GM10847 (cell line): ENCODE data around the gene ANP32A.

Experiments used
- POLR2A ChIP-seq: IDR thresholded peaks from 2 replicates; pipeline ENCODE4 v1.6.1; 2011; ENCODE audit not compliant: insufficient read length; ENCODE audit errors: extremely low read depth

ANP32A gene

DNA sequence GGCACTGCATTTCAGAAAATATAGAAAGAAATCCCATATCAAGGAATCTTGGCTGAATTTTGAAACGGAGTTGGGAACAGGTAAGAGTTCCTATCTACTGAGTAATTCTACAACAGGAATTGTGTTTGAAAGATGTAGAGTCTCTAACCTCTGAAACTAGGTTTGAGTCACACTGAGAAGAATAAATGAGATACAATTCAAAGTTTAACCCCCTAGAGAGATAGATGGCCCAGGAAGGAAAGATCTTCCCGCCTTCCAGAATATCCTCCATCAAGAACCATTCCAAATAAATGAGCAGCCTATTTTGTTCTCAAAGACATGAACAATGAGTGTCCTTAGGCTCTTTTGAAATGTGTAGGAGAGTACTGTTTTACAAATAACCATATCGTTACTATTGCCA lies 2.9 kb upstream of the ANP32A start:
- TF ChIP-seq POLR2A = no peak

- no peak for TF ChIP-seq POLR2A
These were observed 2.1 kb upstream of the ANP32A start for GRCh38 chr15:68822818-68823217.

GRCh38 chr15:68821841-68822381 lies 1.2 kb upstream of the ANP32A start:
- no peak for TF ChIP-seq POLR2A

- no peak for TF ChIP-seq POLR2A
These were observed 620 bp upstream of the ANP32A start for GRCh38 chr15:68821190-68821840.

DNA sequence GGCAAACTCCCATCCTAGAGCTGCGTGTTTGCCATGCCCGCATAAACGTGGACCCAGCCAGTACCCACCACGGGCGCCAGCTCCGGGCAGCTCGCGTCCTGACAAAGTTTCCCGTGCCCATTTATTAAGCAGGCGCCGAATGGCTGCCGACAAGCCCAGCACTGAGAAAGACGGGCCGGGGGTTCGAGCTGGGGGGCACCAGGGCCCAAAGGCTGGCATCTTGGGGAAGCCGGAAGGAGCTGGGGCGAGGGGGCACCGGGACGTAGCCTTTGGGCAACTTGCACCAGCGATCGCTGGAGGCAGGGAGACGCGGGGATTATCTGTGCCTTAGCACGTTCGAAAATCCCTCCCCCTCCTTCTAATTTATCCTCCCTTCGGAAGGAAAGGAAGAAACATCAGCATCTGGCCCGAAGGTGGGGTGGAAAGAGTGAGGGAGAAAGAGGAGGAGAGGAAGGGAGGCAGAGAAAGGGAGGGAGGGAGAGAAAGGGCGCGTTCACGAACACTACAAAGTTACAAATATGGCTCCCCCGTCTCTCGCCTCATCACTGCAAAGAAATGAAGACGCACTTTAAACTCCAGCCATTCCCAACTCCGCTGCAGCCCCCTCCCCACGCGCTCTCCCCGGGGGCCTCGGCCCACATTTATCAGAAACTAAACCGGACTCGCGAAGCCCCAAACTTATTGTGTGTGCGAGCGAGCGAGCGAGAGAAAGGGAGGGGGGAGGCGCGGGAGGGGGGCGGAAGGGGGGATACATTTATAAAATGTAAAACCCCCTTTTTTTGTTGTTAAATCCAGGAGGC lies 1.0 kb downstream of the ANP32A start:
- peak; percentile 7 for TF ChIP-seq POLR2A

DNA sequence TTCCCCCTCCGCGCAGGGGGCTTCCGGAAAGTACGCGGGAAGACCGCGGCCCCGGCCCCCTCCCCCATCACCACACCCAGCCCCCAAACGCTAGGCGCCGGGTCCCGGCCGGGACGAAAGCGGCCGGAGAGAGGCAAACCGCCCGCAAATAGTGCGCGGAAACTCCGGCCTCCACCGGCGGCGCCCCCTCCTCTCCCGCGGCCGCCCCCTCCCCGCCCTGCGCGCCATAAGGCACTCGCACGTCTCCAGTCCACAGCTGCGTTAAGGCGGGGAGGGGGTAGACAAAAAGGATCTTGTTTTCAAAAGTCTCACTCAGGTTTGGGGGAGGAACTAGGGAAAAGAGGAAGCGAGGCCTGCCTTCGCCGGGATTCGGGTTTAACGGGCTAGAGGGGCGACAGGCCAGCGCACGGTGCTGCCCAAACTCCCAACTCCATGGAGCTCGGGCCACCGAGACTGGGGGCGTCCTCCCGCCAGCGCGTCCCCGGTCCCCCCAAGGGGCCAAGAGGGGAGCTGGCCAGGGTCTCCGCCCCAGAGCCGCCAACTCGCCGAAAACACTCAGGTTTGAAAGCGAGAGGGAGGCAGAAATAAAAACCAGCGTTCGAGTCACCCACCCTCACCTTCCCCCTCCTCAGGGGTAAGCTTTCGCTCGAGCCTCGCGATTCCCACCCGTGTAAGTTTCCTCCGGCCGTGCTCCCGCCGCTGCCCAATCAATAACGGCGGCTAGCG lies 1.8 kb downstream of the ANP32A start:
- peak; percentile 28 for TF ChIP-seq POLR2A

GRCh38 chr15:68818066-68818768 lies 2.5 kb downstream of the ANP32A start:
- peak; percentile 69 for TF ChIP-seq POLR2A

DNA sequence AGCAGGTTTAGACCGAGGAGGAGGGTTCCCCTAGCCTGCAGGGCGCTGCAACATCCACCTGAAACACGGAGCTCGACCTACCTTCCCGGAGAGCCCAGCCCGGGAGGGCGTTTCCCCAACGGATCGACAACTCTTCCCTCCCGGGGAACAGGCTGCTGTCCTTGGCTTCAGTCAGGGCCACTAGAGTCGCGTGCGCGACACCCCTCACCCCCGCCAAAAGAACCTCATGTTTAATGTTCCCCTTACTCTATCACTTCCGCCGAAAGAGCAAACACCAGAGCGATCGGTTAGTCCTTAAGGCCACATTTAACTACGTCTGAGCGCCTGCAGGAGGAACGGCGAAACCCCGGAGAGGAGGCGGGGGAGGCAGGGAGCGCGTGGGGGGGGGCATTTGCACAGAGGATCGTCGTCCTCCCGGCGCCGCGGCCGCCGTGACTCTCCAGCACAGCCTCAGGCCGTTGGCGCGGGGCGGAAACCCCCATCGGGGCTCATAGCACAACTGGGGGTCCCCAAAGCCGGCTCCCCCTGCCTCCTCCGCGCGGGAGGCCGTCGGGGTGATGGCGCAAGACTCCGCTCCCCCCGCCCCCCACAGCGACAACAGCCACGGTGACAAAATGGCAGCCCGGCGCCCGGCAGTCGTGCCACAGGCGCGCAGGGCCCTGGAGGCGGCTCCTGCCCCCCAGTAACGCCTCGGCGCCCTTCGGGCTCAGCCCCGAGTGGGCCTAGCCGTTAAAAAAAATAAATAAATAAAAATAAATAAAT lies 3.2 kb downstream of the ANP32A start:
- no peak for TF ChIP-seq POLR2A

- TF ChIP-seq POLR2A = no peak
These were observed 3.8 kb downstream of the ANP32A start for GRCh38 chr15:68816795-68817303.

GRCh38 chr15:68816158-68816557 lies 4.5 kb downstream of the ANP32A start:
- TF ChIP-seq POLR2A = no peak

DNA sequence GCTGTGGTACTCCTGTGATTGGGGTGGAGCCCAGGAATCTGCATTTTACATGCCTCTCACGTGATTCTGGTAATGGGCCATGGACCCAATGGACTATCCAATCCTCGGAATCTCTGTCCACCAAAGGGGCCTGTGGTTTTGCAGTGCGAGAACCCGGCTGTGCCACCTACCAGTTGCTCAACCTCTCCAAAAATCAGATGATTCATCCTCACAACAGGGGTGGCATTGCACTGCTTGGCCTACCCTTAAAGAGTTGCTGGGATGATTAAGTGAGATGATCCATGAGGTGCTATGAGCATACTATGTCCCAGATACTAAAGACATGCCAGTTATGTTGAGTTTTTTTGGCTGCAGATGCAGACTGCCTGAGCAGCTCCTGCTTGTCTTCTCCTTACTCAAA lies 5.1 kb downstream of the ANP32A start:
- no peak for TF ChIP-seq POLR2A

- TF ChIP-seq POLR2A = no peak
These were observed 6.1 kb downstream of the ANP32A start for GRCh38 chr15:68814596-68814995.

DNA sequence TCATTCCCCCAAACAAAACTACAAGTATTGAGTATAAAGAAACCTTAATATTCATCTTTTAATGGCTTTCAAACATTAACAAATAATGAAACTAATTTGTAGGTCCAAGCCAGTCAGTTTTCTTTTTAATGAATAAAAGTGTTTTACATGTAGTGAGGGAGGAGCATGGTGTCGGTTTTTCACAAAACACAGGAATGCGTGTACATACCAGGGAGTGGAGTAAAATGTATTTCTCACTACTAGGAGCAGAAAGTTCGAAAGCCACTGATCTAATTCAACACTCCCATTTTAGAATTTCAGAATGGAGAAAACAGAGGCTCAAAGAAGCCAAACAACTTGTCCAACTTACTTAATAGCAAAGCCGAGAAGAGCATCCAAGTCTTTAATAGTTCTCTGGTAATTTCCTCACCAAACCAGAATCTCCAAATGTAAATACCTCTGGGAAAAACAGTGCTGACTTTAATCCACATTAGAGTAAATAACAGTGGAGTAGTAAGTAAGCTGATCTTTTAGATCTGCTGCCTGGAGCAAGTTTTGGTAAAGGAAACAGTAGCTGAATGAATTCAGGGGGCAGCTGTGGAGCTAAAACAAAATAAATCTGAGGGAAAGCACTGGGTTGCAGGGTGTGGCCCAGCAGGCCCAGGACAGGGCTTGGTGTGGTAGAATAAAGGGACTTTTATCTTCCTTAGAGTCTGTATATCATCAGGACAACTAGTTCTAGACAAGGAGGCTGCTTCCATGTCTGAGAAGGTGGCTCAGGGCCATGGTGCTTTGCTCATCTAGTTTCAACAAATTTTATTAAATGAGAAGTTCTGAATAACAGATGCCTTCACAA lies 7.9 kb downstream of the ANP32A start:
- TF ChIP-seq POLR2A = no peak
